Hematopoietic multipotent progenitor cell treated with erythropoietin and hydrocortisone succinate and interleukin-3 and kit ligand, for 15 days (in vitro differentiated cells): Measurements from ENCODE around the gene COL7A1.
"Not testable (repeated sequence)": the region's sequence is repeated elsewhere in the genome, so short reads cannot be mapped to it uniquely, and the experiment has no call there.

Source experiments
- DNase-seq: peaks from one replicate; pipeline ENCODE4 v3.0.0-alpha.2; 2015; ENCODE audit warnings: low spot score

COL7A1 gene

GRCh38 chr3:48543271-48543866 lies 51.8 kb downstream of the COL7A1 start:
- DNase-seq = no peak

- no peak for DNase-seq
Observed at GRCh38 chr3:48538451-48538850, 56.7 kb downstream of the COL7A1 start.

- DNase-seq = no peak
Observed at GRCh38 chr3:48536785-48537184, 58.3 kb downstream of the COL7A1 start.

GRCh38 chr3:48536116-48536515 lies 59.0 kb downstream of the COL7A1 start:
- DNase-seq = no peak

- DNase-seq = no peak
Observed at GRCh38 chr3:48535578-48535977, 59.6 kb downstream of the COL7A1 start.

GRCh38 chr3:48532977-48533337 lies 62.2 kb downstream of the COL7A1 start:
- DNase-seq = no peak

- no peak for DNase-seq
Observed at GRCh38 chr3:48532271-48532976, 62.7 kb downstream of the COL7A1 start.

GRCh38 chr3:48530701-48531100 lies 64.4 kb downstream of the COL7A1 start:
- DNase-seq = not testable (repeated sequence)

- no peak for DNase-seq
Observed at GRCh38 chr3:48528754-48529153, 66.4 kb downstream of the COL7A1 start.

- DNase-seq = no peak
Observed at GRCh38 chr3:48528048-48528447, 67.1 kb downstream of the COL7A1 start.

GRCh38 chr3:48524970-48525369 lies 70.2 kb downstream of the COL7A1 start:
- no peak for DNase-seq

- no peak for DNase-seq
Observed at GRCh38 chr3:48521635-48522034, 73.5 kb downstream of the COL7A1 start.

- no peak for DNase-seq
Observed at GRCh38 chr3:48519277-48519643, 75.9 kb downstream of the COL7A1 start.

GRCh38 chr3:48518638-48519276 lies 76.4 kb downstream of the COL7A1 start:
- no peak for DNase-seq

GRCh38 chr3:48518069-48518468 lies 77.1 kb downstream of the COL7A1 start:
- no peak for DNase-seq

GRCh38 chr3:48516571-48516970 lies 78.6 kb downstream of the COL7A1 start:
- no peak for DNase-seq

GRCh38 chr3:48514431-48515227 lies 80.5 kb downstream of the COL7A1 start:
- DNase-seq = no peak
